ENCODE measurements around the gene EPHB2. TPM values are rescaled to one million over a fixed set of nuclear protein-coding genes. Genes with fewer than 3 reads are reported as not detected.

EPHB2 gene
- total and polyA plus RNA-seq, 2 of the 13 experiments (the other 11 are each of a cell fraction or from before 2014, with no cell fraction given), result 0.03 to 0.11 TPM

DNA sequence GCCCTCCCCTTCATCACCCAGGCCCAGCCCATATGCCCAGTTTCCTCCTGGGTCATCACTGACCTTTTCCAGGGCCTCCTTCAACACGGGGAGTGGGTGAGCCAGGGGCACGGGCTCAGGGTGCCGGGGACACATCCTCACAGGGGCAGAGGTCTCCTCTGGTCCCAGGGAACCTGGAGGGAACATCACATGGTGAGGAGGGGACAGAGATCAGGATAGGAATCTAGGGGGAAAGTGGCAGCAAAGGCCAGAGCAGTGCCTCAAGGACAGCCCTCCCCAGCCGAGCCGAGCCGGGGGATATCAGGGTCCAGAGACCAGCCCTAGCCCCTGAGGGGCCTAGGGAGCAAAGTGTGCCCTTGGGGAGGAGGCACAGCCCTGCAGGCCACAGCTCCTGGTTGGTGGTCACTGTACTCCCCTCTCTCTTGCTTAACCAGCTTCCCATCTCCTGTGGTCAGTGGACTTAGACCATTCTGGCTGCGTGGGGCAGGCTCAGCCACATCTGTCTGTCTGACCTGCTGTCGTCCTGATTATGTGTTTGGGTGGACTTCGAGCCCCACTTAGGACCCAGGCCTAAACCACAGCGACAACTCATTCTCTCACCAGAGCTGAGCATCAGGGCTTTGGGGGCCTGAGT, 252.5 kb downstream of the EPHB2 start (continued):
- TF ChIP-seq, protein P1, sequence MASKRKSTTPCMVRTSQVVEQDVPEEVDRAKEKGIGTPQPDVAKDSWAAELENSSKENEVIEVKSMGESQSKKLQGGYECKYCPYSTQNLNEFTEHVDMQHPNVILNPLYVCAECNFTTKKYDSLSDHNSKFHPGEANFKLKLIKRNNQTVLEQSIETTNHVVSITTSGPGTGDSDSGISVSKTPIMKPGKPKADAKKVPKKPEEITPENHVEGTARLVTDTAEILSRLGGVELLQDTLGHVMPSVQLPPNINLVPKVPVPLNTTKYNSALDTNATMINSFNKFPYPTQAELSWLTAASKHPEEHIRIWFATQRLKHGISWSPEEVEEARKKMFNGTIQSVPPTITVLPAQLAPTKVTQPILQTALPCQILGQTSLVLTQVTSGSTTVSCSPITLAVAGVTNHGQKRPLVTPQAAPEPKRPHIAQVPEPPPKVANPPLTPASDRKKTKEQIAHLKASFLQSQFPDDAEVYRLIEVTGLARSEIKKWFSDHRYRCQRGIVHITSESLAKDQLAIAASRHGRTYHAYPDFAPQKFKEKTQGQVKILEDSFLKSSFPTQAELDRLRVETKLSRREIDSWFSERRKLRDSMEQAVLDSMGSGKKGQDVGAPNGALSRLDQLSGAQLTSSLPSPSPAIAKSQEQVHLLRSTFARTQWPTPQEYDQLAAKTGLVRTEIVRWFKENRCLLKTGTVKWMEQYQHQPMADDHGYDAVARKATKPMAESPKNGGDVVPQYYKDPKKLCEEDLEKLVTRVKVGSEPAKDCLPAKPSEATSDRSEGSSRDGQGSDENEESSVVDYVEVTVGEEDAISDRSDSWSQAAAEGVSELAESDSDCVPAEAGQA (IDR thresholded peaks at IDR 0.05; ENCODE audit: low read depth), result no peak; the same call in 1 of the 2 replicates
- TF ChIP-seq, protein P1 (CRISPR knock-in tag; IDR thresholded peaks at IDR 0.05; ENCODE audit: borderline replicate concordance), result no peak
- TF ChIP-seq, protein P2, sequence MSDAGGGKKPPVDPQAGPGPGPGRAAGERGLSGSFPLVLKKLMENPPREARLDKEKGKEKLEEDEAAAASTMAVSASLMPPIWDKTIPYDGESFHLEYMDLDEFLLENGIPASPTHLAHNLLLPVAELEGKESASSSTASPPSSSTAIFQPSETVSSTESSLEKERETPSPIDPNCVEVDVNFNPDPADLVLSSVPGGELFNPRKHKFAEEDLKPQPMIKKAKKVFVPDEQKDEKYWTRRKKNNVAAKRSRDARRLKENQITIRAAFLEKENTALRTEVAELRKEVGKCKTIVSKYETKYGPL (CRISPR knock-in tag; IDR thresholded peaks at IDR 0.05), result no peak
- TF ChIP-seq SMYD3 (CRISPR knock-in tag; IDR thresholded peaks at IDR 0.05) (no peak), ZNF83 (CRISPR knock-in tag; IDR thresholded peaks at IDR 0.05; ENCODE audit: borderline replicate concordance) (no peak; the same call in 1 of the 2 replicates), SCMH1 (CRISPR knock-in tag; IDR thresholded peaks at IDR 0.05; ENCODE audit: borderline replicate concordance) (no peak), CEBPB (IDR thresholded peaks at IDR 0.05; ENCODE audit: borderline replicate concordance, low read depth, low read length) (peak; percentile 82), ZNF768 (CRISPR knock-in tag; IDR thresholded peaks at IDR 0.05) (0 out of 2 replicates have a peak, but pooled peaks have one; percentile 30), TOPORS (CRISPR knock-in tag; IDR thresholded peaks at IDR 0.05) (peak; percentile 81), IRX3 (CRISPR knock-in tag; IDR thresholded peaks at IDR 0.05; ENCODE audit: borderline replicate concordance, low read depth) (0 out of 2 replicates have a peak, but pooled peaks have one; percentile 56), SIN3A (IDR thresholded peaks at IDR 0.05; ENCODE audit: borderline replicate concordance, low read depth, low read length) (no peak), CAMTA2 (CRISPR knock-in tag; IDR thresholded peaks at IDR 0.05; ENCODE audit: borderline replicate concordance) (no peak), ZNF354B (CRISPR knock-in tag; IDR thresholded peaks at IDR 0.05) (peak; percentile 70; the same call in 1 of the 2 replicates), KDM5A (IDR thresholded peaks at IDR 0.05; ENCODE audit: borderline replicate concordance, low read length) (no peak), MAZ (IDR thresholded peaks at IDR 0.05; ENCODE audit: borderline replicate concordance, low read depth, low read length) (peak; percentile 56; the same call in 1 of the 2 replicates), MAZ (CRISPR knock-in tag; IDR thresholded peaks at IDR 0.05; ENCODE audit: low read depth) (0 out of 2 replicates have a peak, but pooled peaks have one; percentile 70), ZFP36 (IDR thresholded peaks at IDR 0.05; ENCODE audit: borderline replicate concordance, low read depth, low read length, partially characterized antibody) (no peak), ZNF451 (CRISPR knock-in tag; IDR thresholded peaks at IDR 0.05) (no peak)
- TF ChIP-seq, protein P3, sequence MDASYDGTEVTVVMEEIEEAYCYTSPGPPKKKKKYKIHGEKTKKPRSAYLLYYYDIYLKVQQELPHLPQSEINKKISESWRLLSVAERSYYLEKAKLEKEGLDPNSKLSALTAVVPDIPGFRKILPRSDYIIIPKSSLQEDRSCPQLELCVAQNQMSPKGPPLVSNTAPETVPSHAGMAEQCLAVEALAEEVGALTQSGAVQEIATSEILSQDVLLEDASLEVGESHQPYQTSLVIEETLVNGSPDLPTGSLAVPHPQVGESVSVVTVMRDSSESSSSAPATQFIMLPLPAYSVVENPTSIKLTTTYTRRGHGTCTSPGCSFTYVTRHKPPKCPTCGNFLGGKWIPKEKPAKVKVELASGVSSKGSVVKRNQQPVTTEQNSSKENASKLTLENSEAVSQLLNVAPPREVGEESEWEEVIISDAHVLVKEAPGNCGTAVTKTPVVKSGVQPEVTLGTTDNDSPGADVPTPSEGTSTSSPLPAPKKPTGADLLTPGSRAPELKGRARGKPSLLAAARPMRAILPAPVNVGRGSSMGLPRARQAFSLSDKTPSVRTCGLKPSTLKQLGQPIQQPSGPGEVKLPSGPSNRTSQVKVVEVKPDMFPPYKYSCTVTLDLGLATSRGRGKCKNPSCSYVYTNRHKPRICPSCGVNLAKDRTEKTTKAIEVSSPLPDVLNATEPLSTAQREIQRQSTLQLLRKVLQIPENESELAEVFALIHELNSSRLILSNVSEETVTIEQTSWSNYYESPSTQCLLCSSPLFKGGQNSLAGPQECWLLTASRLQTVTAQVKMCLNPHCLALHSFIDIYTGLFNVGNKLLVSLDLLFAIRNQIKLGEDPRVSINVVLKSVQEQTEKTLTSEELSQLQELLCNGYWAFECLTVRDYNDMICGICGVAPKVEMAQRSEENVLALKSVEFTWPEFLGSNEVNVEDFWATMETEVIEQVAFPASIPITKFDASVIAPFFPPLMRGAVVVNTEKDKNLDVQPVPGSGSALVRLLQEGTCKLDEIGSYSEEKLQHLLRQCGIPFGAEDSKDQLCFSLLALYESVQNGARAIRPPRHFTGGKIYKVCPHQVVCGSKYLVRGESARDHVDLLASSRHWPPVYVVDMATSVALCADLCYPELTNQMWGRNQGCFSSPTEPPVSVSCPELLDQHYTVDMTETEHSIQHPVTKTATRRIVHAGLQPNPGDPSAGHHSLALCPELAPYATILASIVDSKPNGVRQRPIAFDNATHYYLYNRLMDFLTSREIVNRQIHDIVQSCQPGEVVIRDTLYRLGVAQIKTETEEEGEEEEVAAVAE (CRISPR knock-in tag; IDR thresholded peaks at IDR 0.05; ENCODE audit: borderline replicate concordance), result no peak

All from HepG2 (cell line).